Measurements from ENCODE around the gene IL1B. TPM values are rescaled to one million over a fixed set of nuclear protein-coding genes. Genes with fewer than 3 reads are reported as not detected.

The IL1B gene
- total and polyA plus RNA-seq, 2 donors (not counting 1 experiment from before 2014, with no cell fraction given), result 0.20 to 13.1 TPM

- WGBS (ENCODE audit: insufficient coverage), result 93% methylated on average over 3 of the region's 5 CpGs
- ChIA-PET POLR2A (no interaction called here), CTCF (interaction anchor here (0.6 to 0.9 kb wide), 2 partner anchors 8 to 14 kb away, joined by 3 to 4 read pairs; no protein-coding TSS in a partner anchor)
- TF ChIP-seq CTCF (IDR thresholded peaks at IDR 0.05) (no peak), EZH2 (IDR thresholded peaks at IDR 0.05; ENCODE audit: borderline replicate concordance, insufficient read depth, low read depth, low read length, poor library complexity, severe bottlenecking) (no peak)
- H3K4me1 ChIP-seq (ENCODE audit: control insufficient read depth in 2 of 2, insufficient read depth in 2 of 2, low read length in 2 of 2), result peaks cover 11 to 14% of the 10 kb centered on the region in 2 donors
- H3K9me3 Mint-ChIP-seq (ENCODE audit: insufficient read depth), result no peaks in the 10 kb centered on the region
- ATAC-seq (ENCODE audit: low read depth) (no peak), DNase-seq (no peak)
- no peaks in the 10 kb centered on the region for H3K36me3 ChIP-seq (replicated peaks in 1 of 2; ENCODE audit: control extremely low read depth in 1 of 2, control insufficient read depth in 1 of 2, extremely low read depth in 1 of 2, insufficient read depth in 2 of 2, low read length in 1 of 2)
- no peak overlapping the region for H3K9ac ChIP-seq (ENCODE audit: low read length)
- H4K20me1 ChIP-seq (ENCODE audit: control insufficient read depth, insufficient read depth, low read length, poor library complexity, severe bottlenecking), result no peaks in the 10 kb centered on the region
- H3K27me3 Mint-ChIP-seq, result peaks cover 6% of the 10 kb centered on the region
- no peak overlapping the region for H3K4me3 ChIP-seq (ENCODE audit: control extremely low read depth in 1 of 5, extremely low read depth in 1 of 5, insufficient read depth in 1 of 5, low read depth in 2 of 5, low read length in 4 of 5)
- no peaks in the 10 kb centered on the region for H3K9me3 ChIP-seq (ENCODE audit: control extremely low read depth in 1 of 3, control insufficient read depth in 2 of 3, insufficient read depth in 1 of 3, low read length in 2 of 3)
- no peak overlapping the region for H2AFZ ChIP-seq (ENCODE audit: insufficient read depth, low read depth, low read length, poor library complexity, severe bottlenecking)
- H3K4me2 ChIP-seq (replicated peaks; ENCODE audit: low read depth, low read length, poor library complexity, severe bottlenecking), result no peak overlapping the region
- H3K4me1 Mint-ChIP-seq, result peaks cover 15% of the 10 kb centered on the region
- H3K79me2 ChIP-seq (ENCODE audit: control insufficient read depth, insufficient read depth, low read length), result no peaks in the 10 kb centered on the region
- H3K27ac Mint-ChIP-seq, result no peak overlapping the region
- no peaks in the 10 kb centered on the region for H3K27me3 ChIP-seq (replicated peaks in 1 of 4; ENCODE audit: control extremely low read depth in 1 of 4, control insufficient read depth in 3 of 4, insufficient read depth in 4 of 4, low read length in 3 of 4)
- H3K27ac ChIP-seq (ENCODE audit: low read length in 2 of 2), result no peak overlapping the region
- intact Hi-C loops (cut with micrococcal nuclease), result no loop called here
- no peak overlapping the region for H3K4me3 Mint-ChIP-seq
Observed at GRCh38 chr2:112829101-112829960, 7.2 kb downstream of the IL1B start.

GRCh38 chr2:112828251-112828691, 8.3 kb downstream of the IL1B start:
- H3K4me1 ChIP-seq (ENCODE audit: control insufficient read depth in 2 of 2, insufficient read depth in 2 of 2, low read length in 2 of 2), result peaks cover 11 to 14% of the 10 kb centered on the region in 2 donors
- H3K9ac ChIP-seq (ENCODE audit: low read length), result no peak overlapping the region
- Mint-ChIP-seq H3K4me1 (peaks cover 15% of the 10 kb centered on the region), H3K27ac (no peak overlapping the region), H3K9me3 (ENCODE audit: insufficient read depth) (no peaks in the 10 kb centered on the region), H3K27me3 (peaks cover 6% of the 10 kb centered on the region), H3K4me3 (no peak overlapping the region)
- WGBS (ENCODE audit: insufficient coverage), result no CpG with 5 or more reads among the region's 3 CpGs
- H2AFZ ChIP-seq (ENCODE audit: insufficient read depth, low read depth, low read length, poor library complexity, severe bottlenecking), result no peak overlapping the region
- H3K27ac ChIP-seq (ENCODE audit: low read length in 2 of 2), result no peak overlapping the region
- ATAC-seq (ENCODE audit: low read depth), result no peak
- H3K9me3 ChIP-seq (ENCODE audit: control extremely low read depth in 1 of 3, control insufficient read depth in 2 of 3, insufficient read depth in 1 of 3, low read length in 2 of 3), result no peaks in the 10 kb centered on the region
- no peaks in the 10 kb centered on the region for H4K20me1 ChIP-seq (ENCODE audit: control insufficient read depth, insufficient read depth, low read length, poor library complexity, severe bottlenecking)
- H3K27me3 ChIP-seq (replicated peaks in 1 of 4; ENCODE audit: control extremely low read depth in 1 of 4, control insufficient read depth in 3 of 4, insufficient read depth in 4 of 4, low read length in 3 of 4), result no peaks in the 10 kb centered on the region
- H3K36me3 ChIP-seq (replicated peaks in 1 of 2; ENCODE audit: control extremely low read depth in 1 of 2, control insufficient read depth in 1 of 2, extremely low read depth in 1 of 2, insufficient read depth in 2 of 2, low read length in 1 of 2), result no peaks in the 10 kb centered on the region
- CTCF ChIA-PET, result no interaction called here
- H3K4me2 ChIP-seq (replicated peaks; ENCODE audit: low read depth, low read length, poor library complexity, severe bottlenecking), result no peak overlapping the region
- intact Hi-C loops (cut with micrococcal nuclease), result no loop called here
- TF ChIP-seq EZH2 (IDR thresholded peaks at IDR 0.05; ENCODE audit: borderline replicate concordance, insufficient read depth, low read depth, low read length, poor library complexity, severe bottlenecking), result no peak
- TF ChIP-seq CTCF (IDR thresholded peaks at IDR 0.05), result no peak
- POLR2A ChIA-PET, result no interaction called here
- H3K4me3 ChIP-seq (ENCODE audit: control extremely low read depth in 1 of 5, extremely low read depth in 1 of 5, insufficient read depth in 1 of 5, low read depth in 2 of 5, low read length in 4 of 5), result no peak overlapping the region
- DNase-seq, result no peak
- no peaks in the 10 kb centered on the region for H3K79me2 ChIP-seq (ENCODE audit: control insufficient read depth, insufficient read depth, low read length)
